HEK293 (cell line): Measurements from ENCODE around the gene TLE2.

Source experiments
- ZNF292 ChIP-seq: fragments of 450-650 bp; formaldehyde crosslinking; IDR thresholded peaks from 2 replicates; pipeline ENCODE4 v1.5.1; 2016; ENCODE audit warnings: low read depth, missing biosample characterization, missing genetic modification characterization, borderline replicate concordance
- ZNF677 ChIP-seq: fragments of 450-650 bp; IDR thresholded peaks from 2 replicates; pipeline ENCODE4 v1.5.0; 2018; ENCODE audit warnings: missing biosample characterization, mild to moderate bottlenecking, missing genetic modification characterization, moderate library complexity
- TF ChIP-seq, protein P1 (sequence below): fragments of 450-650 bp; formaldehyde crosslinking; IDR thresholded peaks from 2 replicates; pipeline ENCODE4 v1.5.1; 2016; ENCODE audit warnings: missing biosample characterization, missing genetic modification characterization, low read depth

- TF ChIP-seq ZNF677 (tag by site-specific recombination): no peak
- no peak for TF ChIP-seq ZNF292
- TF ChIP-seq, protein P1, sequence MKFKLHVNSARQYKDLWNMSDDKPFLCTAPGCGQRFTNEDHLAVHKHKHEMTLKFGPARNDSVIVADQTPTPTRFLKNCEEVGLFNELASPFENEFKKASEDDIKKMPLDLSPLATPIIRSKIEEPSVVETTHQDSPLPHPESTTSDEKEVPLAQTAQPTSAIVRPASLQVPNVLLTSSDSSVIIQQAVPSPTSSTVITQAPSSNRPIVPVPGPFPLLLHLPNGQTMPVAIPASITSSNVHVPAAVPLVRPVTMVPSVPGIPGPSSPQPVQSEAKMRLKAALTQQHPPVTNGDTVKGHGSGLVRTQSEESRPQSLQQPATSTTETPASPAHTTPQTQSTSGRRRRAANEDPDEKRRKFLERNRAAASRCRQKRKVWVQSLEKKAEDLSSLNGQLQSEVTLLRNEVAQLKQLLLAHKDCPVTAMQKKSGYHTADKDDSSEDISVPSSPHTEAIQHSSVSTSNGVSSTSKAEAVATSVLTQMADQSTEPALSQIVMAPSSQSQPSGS (tag by site-specific recombination): no peak
These were observed 1.8 kb downstream of the TLE2 start for GRCh38 chr19:3027292-3027691.
